ENCODE data around the gene RMRP. TPM values are rescaled to one million over a fixed set of nuclear protein-coding genes. Genes with fewer than 3 reads are reported as not detected.

Gene RMRP
- total and polyA plus RNA-seq, 7 donors: 26.8 to 10,280 (median 4,774) TPM; not detected in 2

GRCh38 chr9:35691757-35692301 lies 34.0 kb upstream of the RMRP start:
- peak overlapping the region; percentile 100 for H3K4me3 ChIP-seq
- DNase-seq (no peak), ATAC-seq (no peak)
- intact Hi-C loops (cut with DNase I): loop anchor here (2.0 to 10.0 kb wide), 3 partner anchors 37 to 207 kb away; partner anchors contain the start of gene TESK1 (in 1 of the 2)
- 54 to 69% (median 62%) methylated on average over 13 of the region's 13 CpGs for WGBS, 3 donors
- H3K27me3 ChIP-seq (ENCODE audit: insufficient read depth in 3 of 3, low read length in 2 of 3): no peaks in the 10 kb centered on the region
- peaks cover 0 to 26% of the 10 kb centered on the region in 2 donors for H3K36me3 ChIP-seq (ENCODE audit: insufficient read depth in 1 of 2, low read depth in 1 of 2)
- no peaks in the 10 kb centered on the region for H3K9me3 ChIP-seq
- H3K4me1 ChIP-seq: peaks cover 19% of the 10 kb centered on the region
- TF ChIP-seq CTCF (IDR thresholded peaks at IDR 0.05): no peak
- H3K27ac ChIP-seq: peak overlapping the region; percentile 100

GRCh38 chr9:35691334-35691650 lies 33.5 kb upstream of the RMRP start:
- peak overlapping the region; percentile 100 for H3K27ac ChIP-seq
- no peak for TF ChIP-seq CTCF (IDR thresholded peaks at IDR 0.05)
- no peaks in the 10 kb centered on the region for H3K27me3 ChIP-seq (ENCODE audit: insufficient read depth in 3 of 3, low read length in 2 of 3)
- DNase-seq (no peak), ATAC-seq (no peak)
- H3K4me3 ChIP-seq: peak overlapping the region; percentile 100
- intact Hi-C loops (cut with DNase I): loop anchor here (2.0 to 10.0 kb wide), 3 partner anchors 38 to 206 kb away; partner anchors contain the start of gene TESK1 (in 1 of the 2)
- no peaks in the 10 kb centered on the region for H3K9me3 ChIP-seq
- peaks cover 19% of the 10 kb centered on the region for H3K4me1 ChIP-seq
- WGBS, 3 donors: 16 to 17% (median 16%) methylated on average over 9 to 10 of the region's 10 CpGs
- H3K36me3 ChIP-seq (ENCODE audit: insufficient read depth in 1 of 2, low read depth in 1 of 2): peaks cover 0 to 21% of the 10 kb centered on the region in 2 donors

GRCh38 chr9:35690614-35691333 lies 33.0 kb upstream of the RMRP start:
- Histone ChIP-seq H3K4me1 (peaks cover 19% of the 10 kb centered on the region), H3K27me3 (ENCODE audit: insufficient read depth in 3 of 3, low read length in 2 of 3) (no peaks in the 10 kb centered on the region), H3K9me3 (no peaks in the 10 kb centered on the region), H3K4me3 (peak overlapping the region; percentile 100), H3K27ac (peak overlapping the region; percentile 100), H3K36me3 (ENCODE audit: insufficient read depth in 1 of 2, low read depth in 1 of 2) (peaks cover 0 to 21% of the 10 kb centered on the region in 2 donors)
- ATAC-seq: peak; percentile 34 to 60 (median 44)
- WGBS, 3 donors: 1% methylated on average over 37 to 61 of the region's 61 CpGs
- intact Hi-C loops (cut with DNase I): loop anchor here (2.0 to 10.0 kb wide), 3 partner anchors 38 to 206 kb away; partner anchors contain the start of gene TESK1 (in 1 of the 2)
- DNase-seq: peak; percentile 86 to 90
- TF ChIP-seq CTCF (IDR thresholded peaks at IDR 0.05): no peak

GRCh38 chr9:35690294-35690613 lies 32.4 kb upstream of the RMRP start:
- Histone ChIP-seq H3K27me3 (ENCODE audit: insufficient read depth in 3 of 3, low read length in 2 of 3) (no peaks in the 10 kb centered on the region), H3K27ac (peak overlapping the region; percentile 100), H3K9me3 (no peaks in the 10 kb centered on the region), H3K4me3 (peak overlapping the region; percentile 100), H3K4me1 (peaks cover 22% of the 10 kb centered on the region), H3K36me3 (ENCODE audit: insufficient read depth in 1 of 2, low read depth in 1 of 2) (peaks cover 0 to 23% of the 10 kb centered on the region in 2 donors)
- ATAC-seq (no peak), DNase-seq (no peak)
- TF ChIP-seq CTCF (IDR thresholded peaks at IDR 0.05): no peak
- intact Hi-C loops (cut with DNase I): loop anchor here (2.0 to 10.0 kb wide), 3 partner anchors 39 to 205 kb away; partner anchors contain the start of gene TESK1 (in 1 of the 2)
- 0 to 1% (median 1%) methylated on average over 19 to 21 of the region's 21 CpGs for WGBS, 3 donors
